A549 treated with Hydrocortisone at 1 μM for 4 hours (cell line): Measurements from ENCODE around the gene VSX1. TPM values are rescaled to one million over a fixed set of nuclear protein-coding genes. Genes with fewer than 3 reads are reported as not detected.

Source experiments
- total RNA-seq: library from RNA; stranded (reverse); fragments of 200-300 nt; extraction: Qiagen RNA extraction; gene quantifications from 5 replicates; pipeline ENCODE4 v1.2.3, GENCODE V29; 2022

Gene VSX1
- 0.68 to 1.0 TPM (median 0.99 TPM) in 5 replicates for total RNA-seq

GRCh38 chr20:25081730-25082497, at the start of gene VSX1:
TSS of gene VSX1 (minus strand) at chr20:25082141. CDS start at chr20:25082096, 45 bp downstream.

GRCh38 chr20:25058051-25058846, 23.7 kb downstream of the VSX1 start, which contains the start of gene ACSS1:
TSS of gene ACSS1 (minus strand) at chr20:25058139. CDS start at chr20:25058102, 37 bp downstream.

Other genes starting within 250 kb of the VSX1 start
- gene CST7, start 132.9 kb downstream of the VSX1 start, total RNA-seq = 0.13 TPM in 1 of 5 replicates, not detected in the others
- 180 to 194 TPM (median 185 TPM) in 5 replicates for gene APMAP, start 89.4 kb downstream of the VSX1 start, total RNA-seq
- 16.1 to 18.5 TPM (median 17.3 TPM) in 5 replicates for gene ACSS1, start 24.0 kb downstream of the VSX1 start, total RNA-seq
- 172 to 195 TPM (median 191 TPM) in 5 replicates for gene ENTPD6, start 113.6 kb upstream of the VSX1 start, total RNA-seq
- gene PYGB, start 165.9 kb upstream of the VSX1 start, total RNA-seq = 302 to 405 TPM (median 398 TPM) in 5 replicates